Endodermal cell (in vitro differentiated cells): Measurements from ENCODE around the gene SLC47A2. TPM values are rescaled to one million over a fixed set of nuclear protein-coding genes. Genes with fewer than 3 reads are reported as not detected.

Experiments used
- DNase-seq: peaks from one replicate; pipeline ENCODE4 v3.0.0-alpha.2; 2017
- H3K27ac ChIP-seq: 2 replicates; pipeline ENCODE4 v1.5.1; 2013; ENCODE audit warnings: mild to moderate bottlenecking, low read depth, low read length, moderate library complexity
- H3K27me3 ChIP-seq: 2 replicates; pipeline ENCODE4 v1.6.1; 2013; ENCODE audit warnings: mild to moderate bottlenecking, low read length, moderate library complexity; ENCODE audit not compliant: insufficient read depth, control insufficient read depth, poor library complexity, severe bottlenecking
- H3K36me3 ChIP-seq: 2 replicates; pipeline ENCODE4 v1.7.0; 2013; ENCODE audit warnings: mild to moderate bottlenecking, low read length, moderate library complexity; ENCODE audit not compliant: control insufficient read depth, insufficient read depth
- H3K4me1 ChIP-seq: one replicate; pipeline ENCODE4 v1.7.0; 2013; ENCODE audit warnings: low read length; ENCODE audit not compliant: control insufficient read depth, insufficient read depth
- H3K4me3 ChIP-seq: 2 replicates; pipeline ENCODE4 v1.5.1; 2013; ENCODE audit warnings: mild to moderate bottlenecking, low read length, moderate library complexity
- H3K9ac ChIP-seq: 2 replicates; pipeline ENCODE4 v1.6.1; 2013; ENCODE audit warnings: mild to moderate bottlenecking, low read length, moderate library complexity; ENCODE audit not compliant: poor library complexity, severe bottlenecking; ENCODE audit errors: extremely low read depth
- H3K9me3 ChIP-seq: 2 replicates; pipeline ENCODE4 v1.6.1; 2013; ENCODE audit warnings: mild to moderate bottlenecking, low read length, moderate library complexity; ENCODE audit not compliant: control insufficient read depth
- H3K27ac Mint-ChIP-seq: 2 replicates; pipeline ENCODE4 v1.8.0; 2020; ENCODE audit warnings: mixed read lengths
- H3K27me3 Mint-ChIP-seq: 2 replicates; pipeline ENCODE4 v1.8.0; 2021; ENCODE audit warnings: mild to moderate bottlenecking, mixed read lengths; ENCODE audit not compliant: insufficient read depth
- H3K36me3 Mint-ChIP-seq: 2 replicates; pipeline ENCODE4 v1.8.0; 2020; ENCODE audit warnings: low read depth, mixed read lengths
- H3K4me1 Mint-ChIP-seq: 2 replicates; pipeline ENCODE4 v1.8.0; 2020; ENCODE audit warnings: mixed read lengths
- H3K4me3 Mint-ChIP-seq: 2 replicates; pipeline ENCODE4 v1.8.0; 2020; ENCODE audit warnings: mild to moderate bottlenecking, moderate library complexity, mixed read lengths
- H3K9me3 Mint-ChIP-seq: 2 replicates; pipeline ENCODE4 v1.8.0; 2020; ENCODE audit warnings: mild to moderate bottlenecking, mixed read lengths
- CTCF ChIP-seq: fragments of 200-600 bp; sonication (generic); conservative IDR thresholded peaks from 2 replicates; pipeline ENCODE4 v1.5.0; 2021; ENCODE audit warnings: antibody characterized with exemption, mild to moderate bottlenecking
- WGBS, 2 experiments: methylation state at CpG; one replicate each; pipeline versions ENCODE4 v1.1.5 to v1.1.7; 2013; ENCODE audit warnings: missing lambda C conversion rate in 2 of 2, mixed read lengths in 1 of 2; ENCODE audit not compliant: insufficient coverage in 1 of 2, insufficient read length in 1 of 2; 5-methylcytosine and 5-hydroxymethylcytosine counted together
- total RNA-seq, 2 donors: library from RNA; stranded (reverse); fragmentation: NEBNext Ultra II Directional in 1 of 2; extraction: Animal tissue kit (Norgen Biotek cat#: 25700) in 1 of 2; gene quantifications; 2 replicates in 1 of 2; 3 replicates in 1 of 2; pipeline ENCODE4 v1.2.1, GENCODE V29; 2021

SLC47A2 gene
- total RNA-seq, 2 donors from 2014 or later, result not detected

GRCh38 chr17:19718041-19718612 is 1.7 kb upstream of the SLC47A2 start:
- Mint-ChIP-seq H3K4me3 (no peak overlapping the region), H3K27me3 (no peaks in the 10 kb centered on the region), H3K27ac (no peak overlapping the region), H3K36me3 (no peaks in the 10 kb centered on the region), H3K4me1 (peaks cover 11% of the 10 kb centered on the region), H3K9me3 (no peaks in the 10 kb centered on the region)
- Histone ChIP-seq H3K4me3 (no peak overlapping the region), H3K4me1 (no peaks in the 10 kb centered on the region), H3K9ac (no peak overlapping the region), H3K27me3 (no peaks in the 10 kb centered on the region), H3K36me3 (no peaks in the 10 kb centered on the region), H3K27ac (no peak overlapping the region), H3K9me3 (no peaks in the 10 kb centered on the region)
- WGBS, 2 experiments, result 89 to 91% methylated on average over 9 to 12 of the region's 12 CpGs
- peak; percentile 67 for DNase-seq
- no peak for TF ChIP-seq CTCF

GRCh38 chr17:19717411-19717908 is 1.1 kb upstream of the SLC47A2 start:
- TF ChIP-seq CTCF, result no peak
- peaks cover 11% of the 10 kb centered on the region for H3K4me1 Mint-ChIP-seq
- Histone ChIP-seq H3K36me3 (no peaks in the 10 kb centered on the region), H3K4me3 (no peak overlapping the region), H3K9ac (no peak overlapping the region), H3K27me3 (no peaks in the 10 kb centered on the region), H3K4me1 (no peaks in the 10 kb centered on the region), H3K27ac (no peak overlapping the region), H3K9me3 (no peaks in the 10 kb centered on the region)
- DNase-seq, result peak; percentile 46
- H3K27me3 Mint-ChIP-seq, result no peaks in the 10 kb centered on the region
- H3K9me3 Mint-ChIP-seq, result no peaks in the 10 kb centered on the region
- WGBS, 2 experiments, result 93 to 100% methylated on average over 8 to 10 of the region's 10 CpGs
- no peak overlapping the region for H3K27ac Mint-ChIP-seq
- H3K4me3 Mint-ChIP-seq, result no peak overlapping the region
- H3K36me3 Mint-ChIP-seq, result no peaks in the 10 kb centered on the region

GRCh38 chr17:19717031-19717360 is 612 bp upstream of the SLC47A2 start:
- Histone ChIP-seq H3K36me3 (no peaks in the 10 kb centered on the region), H3K27ac (no peak overlapping the region), H3K9me3 (no peaks in the 10 kb centered on the region), H3K27me3 (no peaks in the 10 kb centered on the region), H3K4me3 (no peak overlapping the region), H3K9ac (no peak overlapping the region), H3K4me1 (no peaks in the 10 kb centered on the region)
- Mint-ChIP-seq H3K4me3 (no peak overlapping the region), H3K36me3 (no peaks in the 10 kb centered on the region), H3K9me3 (no peaks in the 10 kb centered on the region), H3K27me3 (no peaks in the 10 kb centered on the region), H3K4me1 (peaks cover 11% of the 10 kb centered on the region), H3K27ac (no peak overlapping the region)
- 86 to 95% methylated on average over 3 to 7 of the region's 7 CpGs for WGBS, 2 experiments
- DNase-seq, result no peak
- no peak for TF ChIP-seq CTCF
